Measurements from ENCODE around the gene METTL24. TPM values are rescaled to one million over a fixed set of nuclear protein-coding genes. Genes with fewer than 3 reads are reported as not detected.

METTL24 gene
- total and polyA plus RNA-seq, 2 of the 13 experiments (the other 11 are each of a cell fraction or from before 2014, with no cell fraction given) = not detected

- TF ChIP-seq MLXIP (CRISPR knock-in tag; IDR thresholded peaks at IDR 0.05; ENCODE audit: borderline replicate concordance) (no peak), GMEB1 (CRISPR knock-in tag; IDR thresholded peaks at IDR 0.05; ENCODE audit: borderline replicate concordance) (no peak), ZNF609 (CRISPR knock-in tag; IDR thresholded peaks at IDR 0.05; ENCODE audit: borderline replicate concordance) (no peak), ZFP36L2 (CRISPR knock-in tag; IDR thresholded peaks at IDR 0.05) (no peak), ZNF788 (CRISPR knock-in tag; IDR thresholded peaks at IDR 0.05; ENCODE audit: borderline replicate concordance) (no peak), ZNF891 (CRISPR knock-in tag; IDR thresholded peaks at IDR 0.05) (no peak), SP140L (CRISPR knock-in tag; IDR thresholded peaks at IDR 0.05; ENCODE audit: borderline replicate concordance) (no peak), ZNF749 (CRISPR knock-in tag; IDR thresholded peaks at IDR 0.05; ENCODE audit: borderline replicate concordance) (no peak)
These were observed 29.8 kb upstream of the METTL24 start (continued) for GRCh38 chr6:110387986-110388385.

Data from HepG2 (cell line).